Liver (tissue), 9 donors: Measurements from ENCODE around the gene BEST4. TPM values are rescaled to one million over a fixed set of nuclear protein-coding genes. Genes with fewer than 3 reads are reported as not detected.

Experiments
- DNase-seq: peaks from one replicate; pipeline ENCODE4 v3.0.0-alpha.2; 2017; ENCODE audit warnings: low spot score
- H3K27ac ChIP-seq, 2 donors: one replicate each; pipeline ENCODE4 v1.7.0; 2013; ENCODE audit warnings: inconsistent platforms in 2 of 2, low read length in 2 of 2, control low read depth in 1 of 2, low read depth in 1 of 2, mild to moderate bottlenecking in 1 of 2
- H3K27me3 ChIP-seq, 4 donors: one replicate each; pipeline versions ENCODE4 v1.6.1 to v1.7.0; 2013; ENCODE audit warnings: low read length in 3 of 4, inconsistent platforms in 1 of 4, mild to moderate bottlenecking in 1 of 4, moderate library complexity in 1 of 4; ENCODE audit not compliant: control insufficient read depth in 4 of 4, insufficient read depth in 4 of 4
- H3K36me3 ChIP-seq, 4 donors: one replicate each; pipeline versions ENCODE4 v1.6.1 to v1.7.0; 2013; ENCODE audit warnings: low read length in 3 of 4, mild to moderate bottlenecking in 3 of 4, low read depth in 1 of 4, moderate library complexity in 1 of 4; ENCODE audit not compliant: control insufficient read depth in 4 of 4, insufficient read depth in 3 of 4
- H3K4me1 ChIP-seq, 4 donors: one replicate each; pipeline versions ENCODE4 v1.6.1 to v1.7.0; 2013; ENCODE audit warnings: low read length in 3 of 4, mild to moderate bottlenecking in 3 of 4, moderate library complexity in 1 of 4; ENCODE audit not compliant: control insufficient read depth in 4 of 4, insufficient read depth in 4 of 4
- H3K4me3 ChIP-seq, 3 donors: one replicate each; pipeline versions ENCODE4 v1.6.1 to v1.7.0; 2013; ENCODE audit warnings: low read length in 3 of 3, control low read depth in 1 of 3, low read depth in 1 of 3, mild to moderate bottlenecking in 1 of 3
- H3K9ac ChIP-seq, 2 donors: one replicate each; pipeline ENCODE4 v1.7.0; 2013; ENCODE audit warnings: low read length in 2 of 2, mild to moderate bottlenecking in 2 of 2, moderate library complexity in 2 of 2, control low read depth in 1 of 2, low read depth in 1 of 2
- H3K9me3 ChIP-seq, 4 donors: one replicate each; pipeline versions ENCODE4 v1.6.1 to v1.7.0; 2013; ENCODE audit warnings: low read length in 3 of 4; ENCODE audit not compliant: control insufficient read depth in 4 of 4
- EGR1 ChIP-seq, 2 donors: IDR thresholded peaks; 2 replicates each; pipeline ENCODE4 v1.6.1; 2016 to 2018; ENCODE audit warnings: antibody characterized with exemption in 2 of 2, low read depth in 2 of 2
- GABPA ChIP-seq, 2 donors: IDR thresholded peaks in 1 of 2; conservative IDR thresholded peaks in 1 of 2; 2 replicates each; pipeline ENCODE4 v1.6.1; 2016; ENCODE audit warnings: antibody characterized with exemption in 2 of 2, mild to moderate bottlenecking in 1 of 2, moderate library complexity in 1 of 2
- HNF4A ChIP-seq, 2 donors: conservative IDR thresholded peaks; 2 replicates each; pipeline ENCODE4 v1.6.1; 2016; ENCODE audit warnings: antibody characterized with exemption in 2 of 2, mild to moderate bottlenecking in 2 of 2
- HNF4G ChIP-seq: IDR thresholded peaks from 2 replicates; pipeline ENCODE4 v1.6.1; 2016; ENCODE audit warnings: antibody characterized with exemption
- NR2F2 ChIP-seq: IDR thresholded peaks from 2 replicates; pipeline ENCODE4 v1.6.1; 2016; ENCODE audit warnings: antibody characterized with exemption
- RAD21 ChIP-seq, 2 donors: IDR thresholded peaks; 2 replicates each; pipeline ENCODE4 v1.6.1; 2016; ENCODE audit warnings: antibody characterized with exemption in 2 of 2, mild to moderate bottlenecking in 2 of 2
- RXRA ChIP-seq, 2 donors: IDR thresholded peaks; 2 replicates each; pipeline ENCODE4 v1.6.1; 2017 to 2018; ENCODE audit warnings: antibody characterized with exemption in 2 of 2, mild to moderate bottlenecking in 1 of 2
- SP1 ChIP-seq: IDR thresholded peaks from 2 replicates; pipeline ENCODE4 v1.6.1; 2018; ENCODE audit warnings: antibody characterized with exemption, mild to moderate bottlenecking
- WGBS: extraction: QIAGEN DNeasy Blood & Tissue Kit; methylation state at CpG from one replicate; pipeline ENCODE4 v1.1.7; 2013; 5-methylcytosine and 5-hydroxymethylcytosine counted together
- polyA plus RNA-seq, 2 donors: library from polyadenylated mRNA; stranded (reverse) in 1 of 2; unstranded in 1 of 2; fragments of 200-250 nt in 1 of 2; fragments of >200 nt in 1 of 2; fragmentation: Nextera tagmentation in 1 of 2; extraction: Ambion mirVana in 1 of 2; gene quantifications; one replicate each; pipeline versions ENCODE4 v1.2.1 to v1.2.3, GENCODE V29; 2013 to 2015
- total RNA-seq, 2 donors: library from RNA; depleted of rRNA; stranded (reverse); fragments of >200 nt; gene quantifications; one replicate each; pipeline ENCODE4 v1.2.3, GENCODE V29; 2014
- donor health status: healthy.
- donor health status: healthy.
- donor health status: healthy.
- donor health status: healthy.
- donor health status: healthy.

BEST4 gene
- total and polyA plus RNA-seq, 4 donors, result 0.05 TPM; not detected in 3

- peak overlapping the region in 1 of 2 donors; percentile 18 for H3K9ac ChIP-seq
- H3K9me3 ChIP-seq, result no peaks in the 10 kb centered on the region
- no peak for TF ChIP-seq GABPA (IDR thresholded peaks at IDR 0.05 in 1 of 2, conservative IDR thresholded peaks at IDR 0.05 in 1 of 2)
- peaks cover 19 to 58% (median 46%) of the 10 kb centered on the region in 4 donors for H3K4me1 ChIP-seq
- no peak for DNase-seq
- no peaks in the 10 kb centered on the region for H3K27me3 ChIP-seq
- peaks cover 0 to 3% (median under 1%) of the 10 kb centered on the region in 4 donors for H3K36me3 ChIP-seq
- no peak overlapping the region for H3K4me3 ChIP-seq
- H3K27ac ChIP-seq, result peak overlapping the region; percentile 95 to 98
- WGBS, result 62% methylated on average over 12 of the region's 12 CpGs
These were observed 22.3 kb upstream of the BEST4 start for GRCh38 chr1:44810101-44810761.

GRCh38 chr1:44808938-44809917, 21.3 kb upstream of the BEST4 start:
- WGBS, result 62% methylated on average over 6 of the region's 6 CpGs
- Histone ChIP-seq H3K9me3 (no peaks in the 10 kb centered on the region), H3K9ac (peak overlapping the region; percentile 7 to 37), H3K27me3 (no peaks in the 10 kb centered on the region), H3K36me3 (peaks cover 0 to 3% (median 3%) of the 10 kb centered on the region in 4 donors), H3K4me1 (peaks cover 19 to 58% (median 46%) of the 10 kb centered on the region in 4 donors), H3K27ac (peak overlapping the region; percentile 95 to 98), H3K4me3 (no peak overlapping the region)
- DNase-seq, result no peak
- TF ChIP-seq HNF4A (conservative IDR thresholded peaks at IDR 0.05), result peak in 1 of 2 donors; percentile 39
- peak; percentile 11 for TF ChIP-seq SP1
- no peak for TF ChIP-seq RXRA (IDR thresholded peaks at IDR 0.05)

- no peak within 1 kb of the TSS for H3K4me3 ChIP-seq
- peaks cover 0 to 8% (median 5%) of the 10 kb centered on the region in 4 donors for H3K36me3 ChIP-seq
- H3K9me3 ChIP-seq, result no peaks in the 10 kb centered on the region
- H3K9ac ChIP-seq, result peak within 1 kb of the TSS; percentile 51 to 53
- DNase-seq, result peak; percentile 79
- peaks cover 19 to 54% (median 43%) of the 10 kb centered on the region in 4 donors for H3K4me1 ChIP-seq
- peak within 1 kb of the TSS; percentile 95 to 98 for H3K27ac ChIP-seq
- TF ChIP-seq EGR1 (IDR thresholded peaks at IDR 0.05; ENCODE audit: low read depth in 2 of 2) (peak in 1 of 2 donors; percentile 3), HNF4A (conservative IDR thresholded peaks at IDR 0.05) (peak in 1 of 2 donors; percentile 67), SP1 (peak; percentile 6), RAD21 (IDR thresholded peaks at IDR 0.05) (no peak), RXRA (IDR thresholded peaks at IDR 0.05) (peak in 1 of 2 donors; percentile 72), HNF4G (no peak), NR2F2 (peak; percentile 88)
- 27% methylated on average over 23 of the region's 23 CpGs for WGBS
- no peaks in the 10 kb centered on the region for H3K27me3 ChIP-seq
These were observed 20.3 kb upstream of the BEST4 start, which contains the start of gene BTBD19 for GRCh38 chr1:44808063-44808937. TSS of gene BTBD19 (plus strand) at chr1:44808523. CDS start at chr1:44808821, 298 bp downstream.
